Activated naive CD4-positive, alpha-beta T cell treated with anti-CD3 and anti-CD28 coated beads, Interleukin-2, amount 50 U/mL, for 24 hours (primary cell): ENCODE measurements around the gene PITX3.
"Not testable (repeated sequence)": the region's sequence is repeated elsewhere in the genome, so short reads cannot be mapped to it uniquely, and the experiment has no call there.

Source experiments
- H3K27ac Mint-ChIP-seq: one replicate; pipeline ENCODE4 v1.8.0; 2021; ENCODE audit warnings: mild to moderate bottlenecking, mixed read lengths
- H3K27me3 Mint-ChIP-seq: one replicate; pipeline ENCODE4 v1.8.0; 2021; ENCODE audit warnings: mixed read lengths
- H3K36me3 Mint-ChIP-seq: one replicate; pipeline ENCODE4 v1.8.0; 2021; ENCODE audit warnings: mixed read lengths
- H3K4me1 Mint-ChIP-seq: one replicate; pipeline ENCODE4 v1.8.0; 2021; ENCODE audit warnings: mixed read lengths
- H3K4me3 Mint-ChIP-seq: one replicate; pipeline ENCODE4 v1.8.0; 2021; ENCODE audit warnings: mild to moderate bottlenecking, mixed read lengths
- H3K9me3 Mint-ChIP-seq: one replicate; pipeline ENCODE4 v1.8.0; 2021; ENCODE audit warnings: mixed read lengths

PITX3 gene

GRCh38 chr10:102268375-102268888 is 27.1 kb upstream of the PITX3 start:
- no peaks in the 10 kb centered on the region for H3K27me3 Mint-ChIP-seq
- peaks cover 12% of the 10 kb centered on the region for H3K36me3 Mint-ChIP-seq
- H3K27ac Mint-ChIP-seq = peak overlapping the region; percentile 94
- H3K4me3 Mint-ChIP-seq = peak overlapping the region; percentile 43
- H3K4me1 Mint-ChIP-seq = peaks cover 72% of the 10 kb centered on the region
- no peaks in the 10 kb centered on the region for H3K9me3 Mint-ChIP-seq

GRCh38 chr10:102267748-102268147 is 26.4 kb upstream of the PITX3 start:
- Mint-ChIP-seq H3K9me3 (no peaks in the 10 kb centered on the region), H3K27me3 (no peaks in the 10 kb centered on the region), H3K4me1 (peaks cover 76% of the 10 kb centered on the region), H3K27ac (peak overlapping the region; percentile 94), H3K4me3 (peak overlapping the region; percentile 43), H3K36me3 (peaks cover 14% of the 10 kb centered on the region)

- Mint-ChIP-seq H3K36me3 (peaks cover 14% of the 10 kb centered on the region), H3K4me3 (no peak overlapping the region), H3K27me3 (no peaks in the 10 kb centered on the region), H3K4me1 (peaks cover 69% of the 10 kb centered on the region), H3K9me3 (no peaks in the 10 kb centered on the region), H3K27ac (peak overlapping the region; percentile 74)
These were observed 25.4 kb upstream of the PITX3 start for GRCh38 chr10:102266670-102267069.

GRCh38 chr10:102264371-102264770 is 23.1 kb upstream of the PITX3 start:
- no peak overlapping the region for H3K4me3 Mint-ChIP-seq
- H3K4me1 Mint-ChIP-seq = peaks cover 69% of the 10 kb centered on the region
- H3K27ac Mint-ChIP-seq = no peak overlapping the region
- no peaks in the 10 kb centered on the region for H3K27me3 Mint-ChIP-seq
- H3K9me3 Mint-ChIP-seq = no peaks in the 10 kb centered on the region
- H3K36me3 Mint-ChIP-seq = peaks cover 22% of the 10 kb centered on the region

- Mint-ChIP-seq H3K4me1 (peaks cover 59% of the 10 kb centered on the region), H3K9me3 (no peaks in the 10 kb centered on the region), H3K27me3 (no peaks in the 10 kb centered on the region), H3K4me3 (no peak overlapping the region), H3K27ac (no peak overlapping the region), H3K36me3 (peaks cover 14% of the 10 kb centered on the region)
These were observed 21.5 kb upstream of the PITX3 start for GRCh38 chr10:102262744-102263370.

- Mint-ChIP-seq H3K27ac (no peak overlapping the region), H3K36me3 (peaks cover 14% of the 10 kb centered on the region)
These were observed 20.5 kb upstream of the PITX3 start for GRCh38 chr10:102261842-102262241.

GRCh38 chr10:102261196-102261595 is 19.9 kb upstream of the PITX3 start:
- Mint-ChIP-seq H3K27ac (no peak overlapping the region), H3K9me3 (no peaks in the 10 kb centered on the region), H3K27me3 (no peaks in the 10 kb centered on the region), H3K36me3 (peaks cover 15% of the 10 kb centered on the region), H3K4me1 (peaks cover 43% of the 10 kb centered on the region), H3K4me3 (no peak overlapping the region)

More at GRCh38 chr10:102261842-102262241, 20.5 kb upstream of the PITX3 start:
- peaks cover 49% of the 10 kb centered on the region for H3K4me1 Mint-ChIP-seq
- H3K4me3 Mint-ChIP-seq = no peak overlapping the region
- H3K9me3 Mint-ChIP-seq = no peaks in the 10 kb centered on the region
- H3K27me3 Mint-ChIP-seq = no peaks in the 10 kb centered on the region

- Mint-ChIP-seq H3K27ac (no peak overlapping the region), H3K27me3 (no peaks in the 10 kb centered on the region), H3K9me3 (no peaks in the 10 kb centered on the region), H3K36me3 (peaks cover 7% of the 10 kb centered on the region), H3K4me3 (no peak overlapping the region), H3K4me1 (peaks cover 37% of the 10 kb centered on the region)
These were observed 14.1 kb upstream of the PITX3 start for GRCh38 chr10:102255404-102255803.

GRCh38 chr10:102254426-102254825 is 13.1 kb upstream of the PITX3 start:
- no peaks in the 10 kb centered on the region for H3K9me3 Mint-ChIP-seq
- H3K27ac Mint-ChIP-seq = no peak overlapping the region
- H3K4me3 Mint-ChIP-seq = no peak overlapping the region
- H3K27me3 Mint-ChIP-seq = no peaks in the 10 kb centered on the region
- peaks cover 36% of the 10 kb centered on the region for H3K4me1 Mint-ChIP-seq
- H3K36me3 Mint-ChIP-seq = peaks cover 4% of the 10 kb centered on the region

- H3K27me3 Mint-ChIP-seq, H3K27ac Mint-ChIP-seq, H3K4me3 Mint-ChIP-seq, H3K36me3 Mint-ChIP-seq, H3K9me3 Mint-ChIP-seq: not testable (repeated sequence)
- H3K4me1 Mint-ChIP-seq = peaks cover 44% of the 10 kb centered on the region
These were observed 11.2 kb upstream of the PITX3 start for GRCh38 chr10:102252508-102252907.

- Mint-ChIP-seq H3K36me3 (peaks cover 6% of the 10 kb centered on the region), H3K27ac (no peak overlapping the region), H3K9me3 (no peaks in the 10 kb centered on the region)
These were observed 6.4 kb upstream of the PITX3 start for GRCh38 chr10:102247734-102248133.

GRCh38 chr10:102246261-102246660 is 4.9 kb upstream of the PITX3 start:
- Mint-ChIP-seq H3K27me3 (peaks cover 15% of the 10 kb centered on the region), H3K36me3 (peaks cover 6% of the 10 kb centered on the region), H3K4me3 (peak overlapping the region; percentile 99), H3K27ac (peak overlapping the region; percentile 23), H3K9me3 (no peaks in the 10 kb centered on the region), H3K4me1 (peaks cover 47% of the 10 kb centered on the region)

More at GRCh38 chr10:102247734-102248133, 6.4 kb upstream of the PITX3 start:
- Mint-ChIP-seq H3K4me1 (peaks cover 41% of the 10 kb centered on the region), H3K27me3 (peaks cover 8% of the 10 kb centered on the region), H3K4me3 (peak overlapping the region; percentile 99)

GRCh38 chr10:102245932-102246251 is 4.6 kb upstream of the PITX3 start:
- Mint-ChIP-seq H3K27me3 (peaks cover 17% of the 10 kb centered on the region), H3K4me1 (peaks cover 50% of the 10 kb centered on the region), H3K4me3 (peak overlapping the region; percentile 99), H3K9me3 (no peaks in the 10 kb centered on the region), H3K36me3 (peaks cover 6% of the 10 kb centered on the region), H3K27ac (peak overlapping the region; percentile 80)

GRCh38 chr10:102245082-102245931 is 4.0 kb upstream of the PITX3 start, which contains the start of gene GBF1:
GBF1 (plus strand) TSS chr10:102245532; CDS start chr10:102258939, 13,407 bp downstream.
- H3K9me3 Mint-ChIP-seq = no peaks in the 10 kb centered on the region
- peaks cover 6% of the 10 kb centered on the region for H3K36me3 Mint-ChIP-seq
- peak within 1 kb of the TSS; percentile 99 for H3K4me3 Mint-ChIP-seq
- peaks cover 53% of the 10 kb centered on the region for H3K4me1 Mint-ChIP-seq
- peak within 1 kb of the TSS; percentile 80 for H3K27ac Mint-ChIP-seq
- peaks cover 20% of the 10 kb centered on the region for H3K27me3 Mint-ChIP-seq

- peaks cover 49% of the 10 kb centered on the region for H3K4me1 Mint-ChIP-seq
- peaks cover 22% of the 10 kb centered on the region for H3K27me3 Mint-ChIP-seq
- peaks cover 3% of the 10 kb centered on the region for H3K36me3 Mint-ChIP-seq
- peak overlapping the region; percentile 37 for H3K4me3 Mint-ChIP-seq
- H3K9me3 Mint-ChIP-seq = no peaks in the 10 kb centered on the region
- H3K27ac Mint-ChIP-seq = no peak overlapping the region
These were observed 2.0 kb upstream of the PITX3 start for GRCh38 chr10:102243309-102243708.

- Mint-ChIP-seq H3K9me3 (no peaks in the 10 kb centered on the region), H3K27ac (peak overlapping the region; percentile 79), H3K27me3 (peaks cover 22% of the 10 kb centered on the region), H3K4me3 (peak overlapping the region; percentile 94), H3K4me1 (peaks cover 37% of the 10 kb centered on the region), H3K36me3 (peaks cover 3% of the 10 kb centered on the region)
These were observed 790 bp upstream of the PITX3 start for GRCh38 chr10:102242118-102242485.
